T-cell (primary cell): ENCODE results near the gene TACR1. TPM values are rescaled to one million over a fixed set of nuclear protein-coding genes. Genes with fewer than 3 reads are reported as not detected.
A peak's percentile ranks its signal among the peaks of the same experiment; 100 is the strongest.

ENCODE experiments used
- ATAC-seq, 4 experiments: fragments of 200-7000 bp in 3 of 4; fragments of 150-1000 bp in 1 of 4; cut with Tn5 transposase; replicated peaks in 1 of 4; 1 replicate in 3 of 4; 2 replicates in 1 of 4; pipeline ENCODE4 v1.10.0; 2021; ENCODE audit warnings: moderate library complexity in 3 of 4, mild to moderate bottlenecking in 2 of 4, moderate number of reproducible peaks in 1 of 4
- CTCF ChIA-PET, 2 donors: fragments of 300-600 bp; sonication (Branson Sonifier 250); formaldehyde crosslinking; loops; one replicate each; lab custom pipeline; 2022; ENCODE audit warnings: antibody characterized with exemption in 2 of 2; lab: Charles Lee
- POLR2A ChIA-PET, 2 donors: fragments of 300-600 bp; sonication (Branson Sonifier 250); formaldehyde crosslinking; loops; one replicate each; lab custom pipeline; 2022; ENCODE audit warnings: antibody characterized with exemption in 2 of 2; lab: Charles Lee
- DNase-seq, 35 experiments: peaks; one replicate each; pipeline versions ENCODE4 v3.0.0 to v3.0.0-alpha.2; 2013 to 2023
- H3K27ac ChIP-seq: one replicate; pipeline ENCODE4 v1.5.1; 2013; ENCODE audit warnings: low read length
- H3K27me3 ChIP-seq, 2 experiments: replicated peaks in 1 of 2; 1 replicate in 1 of 2; 2 replicates in 1 of 2; pipeline versions ENCODE4 v1.6.1 to v1.7.0; 2013; ENCODE audit warnings: low read length in 1 of 2, mixed read lengths in 1 of 2; ENCODE audit not compliant: control insufficient read depth in 2 of 2, insufficient read depth in 2 of 2; ENCODE audit errors: extremely low read depth in 1 of 2
- H3K36me3 ChIP-seq, 2 donors: 1 replicate in 1 of 2; 2 replicates in 1 of 2; pipeline versions ENCODE4 v1.6.1 to v1.7.0; 2013; ENCODE audit warnings: low read length in 1 of 2; ENCODE audit not compliant: control insufficient read depth in 2 of 2, insufficient read depth in 1 of 2; ENCODE audit errors: extremely low read depth in 1 of 2
- H3K4me1 ChIP-seq, 2 experiments: 1 replicate in 1 of 2; 2 replicates in 1 of 2; pipeline versions ENCODE4 v1.6.1 to v1.7.0; 2013; ENCODE audit warnings: low read length in 2 of 2, mixed read lengths in 1 of 2; ENCODE audit not compliant: insufficient read depth in 2 of 2, control insufficient read depth in 1 of 2; ENCODE audit errors: extremely low read depth in 1 of 2
- H3K4me3 ChIP-seq, 2 donors: 1 replicate in 1 of 2; 2 replicates in 1 of 2; pipeline versions ENCODE4 v1.5.1 to v1.7.0; 2013; ENCODE audit warnings: mild to moderate bottlenecking in 2 of 2, low read length in 1 of 2, moderate library complexity in 1 of 2; ENCODE audit not compliant: control insufficient read depth in 1 of 2; ENCODE audit errors: extremely low read depth in 1 of 2
- H3K9me3 ChIP-seq: 2 replicates; pipeline ENCODE4 v1.7.0; 2013
- H3K27ac Mint-ChIP-seq, 2 donors: one replicate each; pipeline ENCODE4 v1.8.0; 2020 to 2021; ENCODE audit warnings: mild to moderate bottlenecking in 2 of 2, mixed read lengths in 2 of 2
- H3K27me3 Mint-ChIP-seq, 2 donors: one replicate each; pipeline ENCODE4 v1.8.0; 2021 to 2022; ENCODE audit warnings: mixed read lengths in 2 of 2
- H3K36me3 Mint-ChIP-seq: one replicate; pipeline ENCODE4 v1.8.0; 2021; ENCODE audit warnings: mixed read lengths
- H3K4me1 Mint-ChIP-seq, 3 donors: one replicate each; pipeline ENCODE4 v1.8.0; 2020 to 2022; ENCODE audit warnings: mixed read lengths in 3 of 3, mild to moderate bottlenecking in 1 of 3
- H3K4me3 Mint-ChIP-seq, 3 donors: one replicate each; pipeline ENCODE4 v1.8.0; 2020 to 2022; ENCODE audit warnings: mild to moderate bottlenecking in 3 of 3, mixed read lengths in 3 of 3, moderate library complexity in 3 of 3
- H3K9me3 Mint-ChIP-seq, 3 donors: one replicate each; pipeline ENCODE4 v1.8.0; 2020 to 2022; ENCODE audit warnings: mixed read lengths in 3 of 3
- WGBS: methylation state at CpG from one replicate; pipeline ENCODE4 v1.1.5; 2013; ENCODE audit warnings: missing lambda C conversion rate; ENCODE audit not compliant: insufficient coverage; 5-methylcytosine and 5-hydroxymethylcytosine counted together
- total RNA-seq, 35 experiments: library from RNA in 6 of 35; stranded (reverse) in 6 of 35; fragments of 120-200 nt in 1 of 35; gene quantifications; one replicate each; pipeline versions ENCODE4 v1.2.1 to v1.2.4 and lab custom pipeline; 2013 to 2026

TACR1 gene
- total RNA-seq, 5 donors from 2014 or later (not counting 1 experiment from before 2014, with no cell fraction given), result not detected

- H3K27ac Mint-ChIP-seq, result no peak overlapping the region
- H3K9me3 Mint-ChIP-seq, result no peaks in the 10 kb centered on the region
- H3K4me3 ChIP-seq, result no peak overlapping the region
- H3K4me3 Mint-ChIP-seq, result no peak overlapping the region
- H3K9me3 ChIP-seq, result no peaks in the 10 kb centered on the region
- ChIA-PET CTCF (interaction anchor here in 1 of 2 donors (0.6 kb wide), 1 partner anchor 10 kb away, joined by 3 read pairs; no protein-coding TSS in a partner anchor), POLR2A (no interaction called here)
- H3K36me3 ChIP-seq, result no peaks in the 10 kb centered on the region
- DNase-seq, result no peak
- H3K27me3 ChIP-seq, result no peaks in the 10 kb centered on the region
- no peaks in the 10 kb centered on the region for H3K4me1 Mint-ChIP-seq
- H3K27ac ChIP-seq, result no peak overlapping the region
- no peaks in the 10 kb centered on the region for H3K27me3 Mint-ChIP-seq
- no peaks in the 10 kb centered on the region for H3K4me1 ChIP-seq
- WGBS, result 66% methylated on average over 3 of the region's 10 CpGs
- H3K36me3 Mint-ChIP-seq, result peaks cover 8% of the 10 kb centered on the region
- no peak for ATAC-seq
Measured at GRCh38 chr2:75055820-75056675, 143.3 kb downstream of the TACR1 start.

GRCh38 chr2:75055142-75055819 lies 144.0 kb downstream of the TACR1 start:
- Histone ChIP-seq H3K27me3 (no peaks in the 10 kb centered on the region), H3K36me3 (no peaks in the 10 kb centered on the region), H3K27ac (no peak overlapping the region), H3K4me3 (no peak overlapping the region), H3K4me1 (no peaks in the 10 kb centered on the region), H3K9me3 (no peaks in the 10 kb centered on the region)
- no peaks in the 10 kb centered on the region for H3K4me1 Mint-ChIP-seq
- CTCF ChIA-PET, result no interaction called here
- WGBS, result 91% methylated on average over 4 of the region's 6 CpGs
- DNase-seq, result no peak
- no peak for ATAC-seq
- peaks cover 15% of the 10 kb centered on the region for H3K36me3 Mint-ChIP-seq
- no peak overlapping the region for H3K4me3 Mint-ChIP-seq
- no peaks in the 10 kb centered on the region for H3K9me3 Mint-ChIP-seq
- POLR2A ChIA-PET, result no interaction called here
- H3K27me3 Mint-ChIP-seq, result no peaks in the 10 kb centered on the region
- no peak overlapping the region for H3K27ac Mint-ChIP-seq

GRCh38 chr2:75054296-75054695 lies 145.0 kb downstream of the TACR1 start:
- peaks cover 15% of the 10 kb centered on the region for H3K36me3 Mint-ChIP-seq
- Histone ChIP-seq H3K9me3 (no peaks in the 10 kb centered on the region), H3K36me3 (no peaks in the 10 kb centered on the region), H3K4me1 (no peaks in the 10 kb centered on the region), H3K4me3 (no peak overlapping the region), H3K27ac (no peak overlapping the region), H3K27me3 (no peaks in the 10 kb centered on the region)
- H3K9me3 Mint-ChIP-seq, result no peaks in the 10 kb centered on the region
- DNase-seq (no peak), ATAC-seq (no peak)
- ChIA-PET CTCF (no interaction called here), POLR2A (no interaction called here)
- H3K4me1 Mint-ChIP-seq, result no peaks in the 10 kb centered on the region
- H3K27me3 Mint-ChIP-seq, result no peaks in the 10 kb centered on the region
- no CpG with 5 or more reads among the region's 2 CpGs for WGBS
- no peak overlapping the region for H3K4me3 Mint-ChIP-seq
- H3K27ac Mint-ChIP-seq, result no peak overlapping the region

GRCh38 chr2:75053484-75054112 lies 145.7 kb downstream of the TACR1 start:
- H3K4me3 Mint-ChIP-seq, result no peak overlapping the region
- H3K27me3 ChIP-seq, result no peaks in the 10 kb centered on the region
- CTCF ChIA-PET, result no interaction called here
- no peaks in the 10 kb centered on the region for H3K4me1 Mint-ChIP-seq
- H3K4me3 ChIP-seq, result no peak overlapping the region
- H3K36me3 ChIP-seq, result no peaks in the 10 kb centered on the region
- H3K27ac Mint-ChIP-seq, result no peak overlapping the region
- DNase-seq (peak in 1 of 35 experiments; percentile 4), ATAC-seq (no peak)
- H3K9me3 Mint-ChIP-seq, result no peaks in the 10 kb centered on the region
- H3K36me3 Mint-ChIP-seq, result peaks cover 15% of the 10 kb centered on the region
- H3K27me3 Mint-ChIP-seq, result no peaks in the 10 kb centered on the region
- no peaks in the 10 kb centered on the region for H3K4me1 ChIP-seq
- H3K27ac ChIP-seq, result no peak overlapping the region
- H3K9me3 ChIP-seq, result no peaks in the 10 kb centered on the region
- WGBS, result 76% methylated on average over 6 of the region's 7 CpGs
- POLR2A ChIA-PET, result no interaction called here

- H3K27me3 Mint-ChIP-seq, result no peaks in the 10 kb centered on the region
- H3K27ac Mint-ChIP-seq, result no peak overlapping the region
- no peaks in the 10 kb centered on the region for H3K36me3 ChIP-seq
- no peak overlapping the region for H3K4me3 Mint-ChIP-seq
- H3K36me3 Mint-ChIP-seq, result peaks cover 22% of the 10 kb centered on the region
- CTCF ChIA-PET, result no interaction called here
- no peaks in the 10 kb centered on the region for H3K27me3 ChIP-seq
- DNase-seq (no peak), ATAC-seq (no peak)
- H3K4me1 ChIP-seq, result no peaks in the 10 kb centered on the region
- H3K27ac ChIP-seq, result no peak overlapping the region
- WGBS, result 100% methylated on average over 1 of the region's 4 CpGs
- no peaks in the 10 kb centered on the region for H3K9me3 ChIP-seq
- no peaks in the 10 kb centered on the region for H3K4me1 Mint-ChIP-seq
- no peak overlapping the region for H3K4me3 ChIP-seq
- POLR2A ChIA-PET, result no interaction called here
- H3K9me3 Mint-ChIP-seq, result no peaks in the 10 kb centered on the region
Measured at GRCh38 chr2:75047992-75048625, 151.2 kb downstream of the TACR1 start.
